Testis (tissue), 2 donors: ENCODE measurements around the gene BTBD19.

Source experiments
- CTCF ChIP-seq, 3 experiments: fragments of 450-650 bp in 2 of 3; fragments of 200-600 bp in 1 of 3; sonication (generic) in 1 of 3; IDR thresholded peaks; one replicate each; pipeline ENCODE4 v1.5.1; 2016 to 2019; ENCODE audit warnings: antibody characterized with exemption in 3 of 3, mild to moderate bottlenecking in 2 of 3, moderate library complexity in 1 of 3
- POLR2A ChIP-seq: fragments of 450-650 bp; IDR thresholded peaks from one replicate; pipeline ENCODE4 v1.6.1; 2017; ENCODE audit warnings: antibody characterized with exemption, mild to moderate bottlenecking, moderate library complexity

DNA sequence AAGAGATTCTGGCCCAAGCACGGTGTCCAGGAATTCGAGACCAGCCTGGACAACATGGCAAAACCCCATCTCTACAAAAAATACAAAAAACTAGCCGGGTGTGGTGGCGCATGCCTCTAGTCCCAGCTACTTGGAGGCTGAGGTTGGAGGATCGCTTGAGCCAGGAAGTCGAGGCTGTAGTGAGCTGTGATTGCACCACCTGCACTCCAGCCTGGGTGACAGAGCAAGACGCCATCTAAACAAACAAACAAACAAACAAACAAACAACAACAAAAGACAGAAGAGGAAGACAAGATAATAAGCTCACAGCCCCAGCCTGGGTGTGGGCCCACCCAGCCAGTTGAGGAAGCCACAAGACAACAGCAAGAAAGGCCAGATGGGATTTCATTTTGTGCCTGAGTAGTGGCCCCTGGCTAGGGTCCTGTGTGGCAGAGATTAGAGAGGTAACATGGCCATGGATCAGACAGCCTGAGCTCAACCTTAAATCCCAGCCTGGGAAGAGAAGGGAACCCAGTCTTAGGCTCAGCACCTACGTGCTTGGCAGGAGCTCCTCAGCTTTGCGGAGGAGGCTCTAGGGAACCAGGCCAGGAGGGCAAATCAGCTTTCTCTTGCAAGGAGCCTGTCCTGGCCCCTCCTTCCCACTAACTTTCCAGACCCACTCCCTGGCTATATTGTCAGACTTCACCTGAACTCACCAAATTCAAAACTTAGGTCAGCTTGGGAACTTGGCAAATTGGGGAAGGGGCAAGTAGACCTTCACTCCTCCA is 15.4 kb upstream of the BTBD19 start:
- TF ChIP-seq POLR2A, result no peak
- no peak for TF ChIP-seq CTCF (IDR thresholded peaks at IDR 0.05)
